GM21423 (cell line): ENCODE results near the gene SEC14L5.

Experiments used
- ATAC-seq: cut with Tn5 transposase; IDR thresholded peaks from one replicate; pipeline ENCODE4 v1.9.1; 2021; ENCODE audit warnings: mild to moderate bottlenecking, moderate library complexity; ENCODE audit not compliant: unreplicated experiment

SEC14L5 gene

GRCh38 chr16:4957720-4958509 is at the start of gene SEC14L5:
SEC14L5 (plus strand) TSS chr16:4958330; CDS start chr16:4959324, 994 bp downstream.
- ATAC-seq, result peak; percentile 78

- no peak for ATAC-seq
These were observed 49.2 kb upstream of the SEC14L5 start for GRCh38 chr16:4908854-4909401.

GRCh38 chr16:4909825-4910224 is 48.3 kb upstream of the SEC14L5 start:
- ATAC-seq, result no peak

GRCh38 chr16:4910828-4911227 is 47.3 kb upstream of the SEC14L5 start:
- no peak for ATAC-seq

GRCh38 chr16:4911970-4912386 is 46.2 kb upstream of the SEC14L5 start:
- ATAC-seq, result no peak

GRCh38 chr16:4913130-4913773 is 44.9 kb upstream of the SEC14L5 start:
- no peak for ATAC-seq

GRCh38 chr16:4913774-4914525 is 44.2 kb upstream of the SEC14L5 start:
- ATAC-seq, result no peak

- ATAC-seq, result no peak
These were observed 43.5 kb upstream of the SEC14L5 start for GRCh38 chr16:4914528-4915225.

- no peak for ATAC-seq
These were observed 42.8 kb upstream of the SEC14L5 start for GRCh38 chr16:4915226-4915761.

- no peak for ATAC-seq
These were observed 41.0 kb upstream of the SEC14L5 start for GRCh38 chr16:4917117-4917516.

GRCh38 chr16:4918781-4919251 is 39.3 kb upstream of the SEC14L5 start:
- no peak for ATAC-seq

GRCh38 chr16:4920826-4921225 is 37.3 kb upstream of the SEC14L5 start:
- no peak for ATAC-seq

- no peak for ATAC-seq
These were observed 35.3 kb upstream of the SEC14L5 start for GRCh38 chr16:4922721-4923342.

- ATAC-seq, result no peak
These were observed 34.3 kb upstream of the SEC14L5 start for GRCh38 chr16:4923853-4924252.

GRCh38 chr16:4924593-4925292 is 33.4 kb upstream of the SEC14L5 start:
- no peak for ATAC-seq

GRCh38 chr16:4925293-4925607 is 32.9 kb upstream of the SEC14L5 start:
- ATAC-seq, result no peak

GRCh38 chr16:4925791-4926190 is 32.3 kb upstream of the SEC14L5 start:
- no peak for ATAC-seq

- ATAC-seq, result no peak
These were observed 31.2 kb upstream of the SEC14L5 start for GRCh38 chr16:4926928-4927327.

GRCh38 chr16:4927661-4928060 is 30.5 kb upstream of the SEC14L5 start:
- ATAC-seq, result no peak
